GM08714 (cell line): ENCODE results near the gene PRPF38A.

Source experiments
- H3K4me3 ChIP-seq: fragments of 200-500 bp; sonication (Bioruptor generic); 2 replicates; pipeline ENCODE4 v1.5.1; 2014; ENCODE audit warnings: mild to moderate bottlenecking, low read length, inconsistent platforms
- ZNF274 ChIP-seq: IDR thresholded peaks from 2 replicates; pipeline ENCODE4 v1.6.1; 2012; ENCODE audit warnings: mild to moderate bottlenecking, low read depth, low read length

PRPF38A gene

GRCh38 chr1:52469108-52469507 lies 64.7 kb downstream of the PRPF38A start:
- no peak for TF ChIP-seq ZNF274
- H3K4me3 ChIP-seq: no peak overlapping the region
